ENCODE measurements around the gene PLXDC2.
"Not testable (repeated sequence)": the region's sequence is repeated elsewhere in the genome, so short reads cannot be mapped to it uniquely, and the experiment has no call there.

The PLXDC2 gene

DNA sequence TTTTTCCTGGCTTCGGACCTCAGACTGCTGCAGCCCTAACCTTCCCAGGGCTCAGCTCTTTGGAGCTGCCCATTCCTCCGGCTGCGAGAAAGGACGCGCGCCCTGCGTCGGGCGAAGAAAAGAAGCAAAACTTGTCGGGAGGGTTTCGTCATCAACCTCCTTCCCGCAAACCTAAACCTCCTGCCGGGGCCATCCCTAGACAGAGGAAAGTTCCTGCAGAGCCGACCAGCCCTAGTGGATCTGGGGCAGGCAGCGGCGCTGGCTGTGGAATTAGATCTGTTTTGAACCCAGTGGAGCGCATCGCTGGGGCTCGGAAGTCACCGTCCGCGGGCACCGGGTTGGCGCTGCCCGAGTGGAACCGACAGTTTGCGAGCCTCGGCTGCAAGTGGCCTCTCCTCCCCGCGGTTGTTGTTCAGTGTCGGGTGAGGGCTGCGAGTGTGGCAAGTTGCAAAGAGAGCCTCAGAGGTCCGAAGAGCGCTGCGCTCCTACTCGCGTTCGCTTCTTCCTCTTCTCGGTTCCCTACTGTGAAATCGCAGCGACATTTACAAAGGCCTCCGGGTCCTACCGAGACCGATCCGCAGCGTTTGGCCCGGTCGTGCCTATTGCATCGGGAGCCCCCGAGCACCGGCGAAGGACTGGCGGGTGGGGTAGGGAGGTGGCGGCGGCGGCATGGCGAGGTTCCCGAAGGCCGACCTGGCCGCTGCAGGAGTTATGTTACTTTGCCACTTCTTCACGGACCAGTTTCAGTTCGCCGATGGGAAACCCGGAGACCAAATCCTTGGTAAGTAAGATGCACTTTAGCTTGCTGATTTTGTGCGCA, at the start of gene PLXDC2:
PLXDC2 (plus strand) TSS at position 22 of the 820 bp plus-strand sequence.
- DNase-seq (ENCODE audit: low spot score): no peak

DNA sequence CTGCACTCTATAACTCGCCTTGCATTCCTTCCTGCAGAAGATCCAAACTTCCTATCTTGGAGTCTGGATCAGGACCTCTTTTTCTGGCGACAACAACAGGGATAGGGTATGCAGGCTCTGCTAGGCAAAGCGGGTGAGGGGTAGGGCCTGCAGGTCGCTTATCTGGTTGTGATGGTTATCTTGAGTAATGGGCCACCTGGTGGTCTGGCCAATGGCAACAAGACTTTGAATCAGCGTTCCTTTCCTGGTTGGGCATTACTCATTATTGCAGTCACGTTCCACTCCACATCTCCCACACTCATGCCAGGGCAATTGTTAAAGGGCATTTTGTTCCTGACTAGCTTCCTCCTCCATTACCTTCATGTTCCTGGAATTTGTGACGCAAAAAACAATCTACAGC, 48.4 kb upstream of the PLXDC2 start:
- no peak for DNase-seq (ENCODE audit: low spot score)

DNA sequence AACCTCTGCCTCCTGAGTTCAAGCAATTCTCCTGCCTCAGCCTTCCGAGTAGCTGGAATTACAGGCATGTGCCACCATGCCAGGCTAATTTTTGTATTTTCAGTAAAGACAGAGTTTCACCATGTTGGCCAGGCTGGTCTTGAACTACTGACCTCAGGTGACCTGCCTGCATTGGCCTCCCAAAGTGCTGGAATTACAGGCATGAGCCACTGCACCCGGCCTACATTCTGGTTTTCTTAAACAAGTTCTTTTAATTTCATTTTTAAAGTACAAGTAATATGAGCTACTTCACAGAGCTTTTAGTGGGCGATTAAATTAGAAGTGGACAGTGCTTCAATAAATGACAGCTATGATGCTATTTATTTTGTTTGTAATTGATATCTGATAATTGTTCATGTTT, 46.4 kb upstream of the PLXDC2 start:
- DNase-seq (ENCODE audit: low spot score): not testable (repeated sequence)

DNA sequence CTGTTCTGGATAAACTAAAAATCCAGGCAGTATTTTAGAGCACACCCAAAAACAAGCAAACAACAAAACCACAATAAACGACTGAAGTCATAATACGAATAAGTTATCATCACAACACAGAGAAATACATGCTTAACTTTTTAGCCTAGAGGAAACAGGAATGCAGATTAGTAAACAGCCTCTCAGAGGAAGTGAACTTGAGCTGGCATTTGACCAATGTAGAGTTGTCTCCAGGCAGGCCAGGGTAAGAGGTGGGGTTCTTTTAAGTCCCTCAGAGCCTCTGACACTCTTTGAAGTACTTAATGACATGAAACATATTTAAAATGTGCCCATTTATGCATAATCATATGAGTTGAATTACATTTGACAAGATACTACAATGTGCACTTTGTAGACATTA, 43.3 kb upstream of the PLXDC2 start:
- DNase-seq (ENCODE audit: low spot score): no peak

DNA sequence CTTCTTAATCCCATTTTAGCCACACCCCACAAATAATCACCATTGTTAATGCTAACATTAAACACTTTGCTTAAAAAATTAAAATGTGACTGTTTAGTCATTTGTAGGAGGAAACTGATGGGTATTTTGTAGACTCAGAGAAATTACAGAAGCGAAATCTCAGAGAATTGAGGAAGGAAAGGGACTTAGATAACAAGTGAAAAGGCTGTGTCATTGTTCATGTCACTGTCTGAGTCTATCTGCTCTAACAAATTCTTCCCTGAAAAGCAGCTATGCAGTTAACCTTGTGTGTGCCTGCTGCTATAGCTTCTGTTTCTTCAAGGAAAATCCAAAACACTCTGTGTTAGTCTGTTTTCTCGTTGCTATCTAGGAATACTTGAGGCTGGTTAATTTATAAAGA, 40.9 kb upstream of the PLXDC2 start:
- DNase-seq (ENCODE audit: low spot score): no peak

DNA sequence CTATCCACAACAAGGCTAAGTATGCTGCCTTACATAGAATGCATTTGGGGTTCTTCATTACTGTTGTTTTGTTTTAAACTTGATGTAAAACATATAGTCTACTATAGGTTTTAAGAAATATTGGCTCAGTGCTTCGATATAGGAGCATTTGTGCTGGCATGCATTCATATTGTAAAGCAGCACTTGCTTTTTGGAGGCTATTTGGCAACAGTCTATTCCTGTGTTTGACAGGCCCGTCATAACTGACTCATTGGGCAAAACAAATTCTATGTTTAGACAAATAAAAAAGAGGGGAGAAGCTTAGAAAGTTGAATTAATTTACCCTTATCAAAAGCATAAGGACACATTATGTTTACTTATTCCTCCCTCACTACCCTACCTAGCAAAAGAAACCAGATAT, 38.4 kb upstream of the PLXDC2 start:
- DNase-seq (ENCODE audit: low spot score): no peak

DNA sequence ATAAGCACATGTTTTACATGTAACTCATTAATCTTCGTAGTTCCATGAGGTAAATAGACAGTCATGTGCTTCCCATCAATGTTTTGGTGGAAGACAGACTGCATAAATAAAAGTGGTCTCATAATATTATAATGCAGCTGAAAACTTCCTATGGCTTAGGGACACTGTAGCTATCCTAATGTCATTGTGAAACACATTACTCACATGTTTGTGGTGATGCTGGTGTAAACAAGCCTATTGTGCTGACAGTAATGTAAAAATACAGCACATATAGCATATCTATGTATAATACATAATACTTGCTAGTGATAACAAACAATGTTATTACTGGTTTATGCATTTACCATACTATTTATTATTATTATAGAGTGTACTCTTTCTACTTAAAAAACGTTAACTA, 37.2 kb upstream of the PLXDC2 start:
- DNase-seq (ENCODE audit: low spot score): no peak

DNA sequence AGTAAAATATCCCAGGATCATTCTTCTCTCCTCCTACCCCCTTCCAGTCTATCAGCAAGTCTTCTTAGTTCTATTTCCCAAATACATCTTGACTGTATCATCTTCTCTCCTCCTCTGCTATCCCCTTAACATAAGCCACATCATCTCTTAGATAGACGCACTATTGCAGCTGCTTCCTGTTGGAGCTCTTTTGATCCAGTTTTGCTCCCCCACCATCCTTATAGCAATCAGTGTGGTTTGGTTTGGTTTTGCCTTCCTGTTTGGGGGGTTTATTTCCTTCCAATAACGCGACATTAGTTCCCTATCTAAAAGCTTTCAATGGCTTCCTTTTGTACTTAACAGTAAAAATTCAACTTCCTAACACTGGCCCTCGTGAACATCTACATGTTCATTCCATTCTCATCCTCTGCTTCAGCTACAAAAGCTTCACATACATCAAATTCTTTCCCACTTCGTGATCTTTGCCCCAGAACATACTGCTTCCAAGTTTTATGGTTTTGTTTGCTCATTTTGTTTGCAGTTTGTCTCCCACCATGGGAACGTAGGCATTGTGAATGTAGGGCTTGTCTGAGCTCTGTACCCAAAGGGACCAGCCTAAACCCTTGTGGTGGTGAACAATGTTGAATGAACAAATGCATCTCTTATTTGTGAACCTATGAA, 33.7 kb upstream of the PLXDC2 start:
- no peak for DNase-seq (ENCODE audit: low spot score)

DNA sequence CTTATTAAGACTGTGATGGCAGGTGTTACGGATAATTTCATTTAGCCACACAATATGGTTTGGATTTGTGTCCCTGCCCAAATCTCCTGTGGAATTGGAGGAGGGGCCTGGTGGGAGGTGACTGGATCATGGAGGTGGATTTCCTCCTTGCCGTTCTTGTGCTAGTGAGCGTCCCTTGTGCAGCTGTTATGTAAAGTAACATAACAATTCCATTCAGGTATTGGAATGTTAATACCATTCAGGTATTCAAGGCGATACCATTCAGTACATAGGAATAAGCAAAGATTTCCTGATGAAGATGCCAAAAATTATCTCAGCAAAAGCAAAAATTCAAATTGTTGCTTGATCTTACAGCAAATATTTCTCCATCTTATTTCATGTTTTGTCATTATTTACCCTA, 32.5 kb upstream of the PLXDC2 start:
- no peak for DNase-seq (ENCODE audit: low spot score)

DNA sequence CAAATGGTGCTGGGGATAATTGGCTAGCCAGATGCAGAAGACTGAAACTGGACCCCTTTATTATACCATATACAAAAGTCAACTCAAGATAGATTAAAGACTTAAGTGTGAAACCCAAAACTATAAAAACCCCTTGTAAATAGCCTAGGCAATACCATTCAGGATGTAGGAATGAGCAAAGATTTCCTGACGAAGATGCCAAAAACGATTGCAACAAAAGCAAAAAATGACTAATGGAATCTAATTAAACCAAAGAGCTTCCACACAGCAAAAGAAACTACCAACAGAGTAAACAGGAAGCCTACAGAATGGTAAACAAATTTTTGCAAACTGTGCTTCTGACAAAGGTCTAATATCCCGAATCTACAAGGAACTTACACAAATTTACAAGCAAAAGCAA, 30.9 kb upstream of the PLXDC2 start:
- DNase-seq (ENCODE audit: low spot score): no peak

DNA sequence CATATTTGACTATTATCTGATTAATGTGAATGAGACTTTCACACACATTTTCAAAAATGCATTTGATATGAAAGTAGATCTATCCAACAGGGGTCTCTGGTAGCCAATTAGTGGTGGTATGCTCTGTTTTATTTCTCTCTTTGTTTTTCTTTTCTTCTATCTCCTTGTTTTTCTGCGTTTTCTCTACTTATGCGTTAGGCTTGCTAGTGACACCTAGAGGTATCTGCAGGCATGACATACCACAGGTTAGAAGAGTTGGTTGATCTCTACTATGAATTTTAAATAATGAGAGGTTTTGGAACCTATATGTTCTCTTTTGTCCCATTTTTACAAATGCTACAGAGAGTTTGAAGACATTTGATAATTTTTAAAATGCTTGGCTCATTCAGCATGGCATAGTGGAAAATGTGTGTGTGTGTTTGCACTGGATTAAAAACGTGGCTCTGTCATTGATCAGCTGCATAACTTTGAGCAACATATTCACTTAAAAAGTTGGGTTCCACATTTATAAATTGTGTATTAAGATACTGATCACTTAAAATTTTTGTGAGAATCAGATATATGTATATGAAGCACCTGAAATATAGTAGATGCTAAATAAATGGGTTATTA, 28.1 kb upstream of the PLXDC2 start:
- peak; percentile 30 for DNase-seq (ENCODE audit: low spot score)

DNA sequence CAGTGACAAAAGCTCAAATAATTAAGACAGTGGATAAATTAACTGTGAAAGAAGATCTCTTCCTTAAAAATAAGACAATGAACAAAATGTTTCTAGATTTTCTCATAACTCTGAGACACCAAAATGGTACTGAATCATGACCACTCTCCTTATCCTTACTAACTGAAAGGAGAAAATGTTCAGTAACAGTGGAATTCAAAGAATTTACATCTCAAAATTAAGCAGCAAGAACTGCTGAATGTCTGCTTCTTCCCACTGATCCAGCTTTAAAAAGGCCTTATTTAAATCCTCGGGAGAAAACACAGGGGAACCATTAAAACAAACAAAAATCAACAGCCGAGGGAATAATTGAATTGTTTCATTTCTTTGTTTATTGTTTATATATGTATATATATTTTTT, 27.3 kb upstream of the PLXDC2 start:
- no peak for DNase-seq (ENCODE audit: low spot score)

DNA sequence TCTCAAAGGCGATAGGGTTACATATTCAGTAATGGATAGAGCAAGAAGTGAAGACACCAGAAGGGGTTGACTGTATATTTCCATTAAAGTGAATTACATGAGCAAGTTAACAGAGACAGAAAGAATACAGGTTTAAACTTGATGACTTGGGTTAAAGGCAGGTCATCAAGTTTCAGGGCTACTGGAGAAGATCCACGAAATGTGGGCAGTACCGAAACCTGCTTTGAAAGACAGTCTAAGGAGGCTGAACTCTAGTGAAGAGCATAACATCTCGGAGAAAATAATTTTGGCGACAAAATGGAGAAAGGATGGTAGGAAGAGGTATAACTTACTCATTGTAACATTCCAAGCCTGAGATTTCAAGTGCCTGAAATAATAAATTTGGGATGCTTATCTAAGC, 26.6 kb upstream of the PLXDC2 start:
- DNase-seq (ENCODE audit: low spot score): no peak

DNA sequence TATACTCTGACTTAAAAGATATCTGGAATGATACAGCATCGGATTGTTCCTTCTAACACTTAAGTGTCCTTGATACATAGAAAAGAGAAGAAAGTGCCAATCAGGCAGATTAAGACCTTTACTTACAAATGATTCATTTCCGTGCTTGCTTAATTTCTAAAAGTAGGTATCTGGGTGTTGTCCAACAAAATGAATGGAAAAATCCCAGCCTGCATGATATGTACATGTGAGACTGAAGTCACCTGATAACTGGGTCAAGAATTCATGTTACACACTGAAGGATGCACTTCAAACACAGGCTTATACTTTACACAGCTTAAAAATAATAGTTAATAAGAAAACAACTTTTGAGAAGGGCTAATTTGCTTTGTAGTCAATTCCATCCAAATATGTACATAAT, 25.2 kb upstream of the PLXDC2 start:
- DNase-seq (ENCODE audit: low spot score): no peak

DNA sequence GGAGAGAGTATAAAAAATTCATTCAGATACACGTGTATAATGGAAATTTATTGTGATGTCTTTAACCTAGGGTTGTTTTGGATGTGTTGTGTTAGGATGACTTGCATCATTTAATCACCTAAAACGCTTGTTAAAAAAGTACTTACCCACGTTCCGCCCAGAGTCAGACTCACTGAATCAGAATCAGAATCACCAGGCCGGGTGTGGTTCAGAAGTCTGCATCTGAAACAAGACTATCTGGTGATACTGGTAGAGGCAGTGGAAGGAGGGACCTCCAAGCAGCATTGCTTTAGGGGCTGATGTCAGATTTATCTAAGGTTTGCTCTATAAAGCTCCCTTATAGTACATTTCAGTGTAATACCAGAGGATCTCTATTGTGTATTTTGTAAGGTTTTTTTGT, 20.5 kb upstream of the PLXDC2 start:
- DNase-seq (ENCODE audit: low spot score): no peak

DNA sequence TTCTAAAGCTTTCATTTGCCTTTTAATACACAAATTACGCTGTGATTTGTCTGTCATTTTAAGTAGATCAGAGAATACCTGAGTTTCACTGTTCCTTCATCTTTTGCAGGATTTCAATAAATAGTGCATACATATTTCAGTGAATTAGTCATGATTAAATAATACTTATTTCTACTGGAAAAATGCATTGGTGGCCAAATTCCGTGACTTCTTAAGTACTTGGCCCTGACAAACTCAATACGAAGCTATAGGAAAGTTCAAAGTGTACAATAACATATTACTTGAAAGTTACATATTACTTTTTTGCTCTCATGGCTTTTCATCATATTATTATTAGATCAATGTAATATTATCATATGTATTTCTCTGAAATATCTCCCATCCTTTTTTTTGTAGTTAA, 16.1 kb upstream of the PLXDC2 start:
- no peak for DNase-seq (ENCODE audit: low spot score)

DNA sequence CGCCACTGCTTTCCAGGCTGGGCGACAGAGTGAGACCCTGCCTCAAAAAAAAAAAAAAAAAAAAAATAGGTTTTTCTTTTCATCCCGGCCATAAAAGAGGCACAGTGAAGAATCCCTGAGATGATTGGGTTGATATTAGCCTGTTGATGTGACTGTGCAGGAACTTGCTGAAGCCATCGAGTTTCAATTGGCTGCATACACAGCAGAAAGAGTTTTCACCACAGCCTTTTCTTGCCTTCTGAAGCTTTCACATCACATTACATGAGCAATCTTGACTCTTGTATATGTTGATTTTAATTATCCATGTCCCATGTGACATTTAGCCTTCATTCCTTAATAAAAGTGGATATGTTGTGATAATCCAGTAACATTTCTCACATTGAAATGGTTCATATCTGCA, 14.9 kb upstream of the PLXDC2 start:
- DNase-seq (ENCODE audit: low spot score): no peak

DNA sequence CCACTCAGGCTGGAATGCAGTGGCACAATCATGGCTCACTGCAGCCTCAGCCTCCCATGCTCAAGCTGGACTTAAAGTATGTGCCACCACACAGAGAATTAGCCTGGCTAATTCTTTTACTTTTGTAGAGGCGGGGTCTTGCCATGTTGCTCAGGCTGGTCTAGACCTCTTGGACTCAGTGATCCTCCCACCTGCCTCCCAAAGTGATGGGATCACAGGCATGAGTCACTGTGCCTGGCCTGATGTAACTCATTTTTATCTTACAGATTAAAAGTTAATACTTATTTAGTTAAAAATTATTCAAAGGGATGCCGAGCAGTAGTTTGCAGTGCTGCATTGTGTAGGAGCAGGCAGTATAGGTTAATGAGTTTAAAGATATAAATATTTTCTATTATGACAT, 12.6 kb upstream of the PLXDC2 start:
- DNase-seq (ENCODE audit: low spot score): no peak

DNA sequence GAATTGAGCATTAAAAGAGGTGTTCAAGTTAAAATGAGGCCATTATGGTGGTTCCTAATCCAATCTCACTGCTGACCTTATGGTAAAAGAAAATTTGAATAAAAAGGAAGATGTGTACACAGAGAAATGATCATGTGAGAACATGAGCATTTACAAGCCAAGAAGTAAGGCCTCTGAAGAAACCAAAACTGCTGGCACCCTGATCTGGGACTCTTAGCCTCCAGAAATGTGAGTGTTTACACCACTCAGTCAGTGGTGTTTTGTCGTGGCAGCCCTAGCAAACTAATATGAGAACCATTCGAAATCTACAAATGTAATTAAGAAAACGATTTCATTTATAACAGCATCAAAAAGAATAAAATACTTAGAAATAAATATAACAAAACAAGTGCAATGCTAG, 6.8 kb upstream of the PLXDC2 start:
- no peak for DNase-seq (ENCODE audit: low spot score)

DNA sequence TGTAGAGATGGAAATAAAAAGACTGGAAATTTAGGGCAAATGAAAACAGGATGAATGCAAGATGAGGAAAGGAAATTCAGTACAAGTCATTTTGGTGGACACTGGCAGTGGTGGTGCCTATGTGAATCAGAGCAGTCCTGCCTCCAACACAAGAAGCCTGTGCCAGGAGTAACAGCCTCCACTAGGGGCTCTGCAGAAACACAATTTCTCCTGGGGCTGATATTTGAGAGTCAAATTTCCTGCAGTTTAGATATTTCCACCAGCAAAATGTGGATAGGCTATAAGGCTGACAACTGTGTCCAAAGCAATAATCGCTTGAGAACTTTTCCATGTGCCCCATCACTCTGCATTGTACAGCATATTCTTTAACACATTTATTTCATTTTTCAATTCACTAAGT, 4.7 kb upstream of the PLXDC2 start:
- DNase-seq (ENCODE audit: low spot score): no peak

DNA sequence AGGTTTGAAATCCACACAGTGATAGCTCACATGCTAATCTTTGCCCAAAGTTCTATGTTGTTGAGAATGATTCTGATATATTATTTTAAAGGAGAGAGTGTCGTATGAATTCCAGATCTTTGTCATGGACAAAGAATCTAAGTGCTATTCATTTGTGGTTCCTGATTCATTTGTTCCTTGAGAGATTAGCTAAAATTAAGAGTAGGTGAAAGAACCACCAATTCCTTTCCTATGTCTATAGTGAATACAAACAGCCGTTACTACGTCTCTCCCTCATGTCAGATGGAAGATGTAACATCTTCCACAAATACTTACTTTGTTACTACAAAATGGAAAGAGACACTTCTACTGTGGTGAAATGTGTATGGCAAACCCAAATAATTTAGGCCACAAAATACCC, 3.3 kb upstream of the PLXDC2 start:
- no peak for DNase-seq (ENCODE audit: low spot score)

DNA sequence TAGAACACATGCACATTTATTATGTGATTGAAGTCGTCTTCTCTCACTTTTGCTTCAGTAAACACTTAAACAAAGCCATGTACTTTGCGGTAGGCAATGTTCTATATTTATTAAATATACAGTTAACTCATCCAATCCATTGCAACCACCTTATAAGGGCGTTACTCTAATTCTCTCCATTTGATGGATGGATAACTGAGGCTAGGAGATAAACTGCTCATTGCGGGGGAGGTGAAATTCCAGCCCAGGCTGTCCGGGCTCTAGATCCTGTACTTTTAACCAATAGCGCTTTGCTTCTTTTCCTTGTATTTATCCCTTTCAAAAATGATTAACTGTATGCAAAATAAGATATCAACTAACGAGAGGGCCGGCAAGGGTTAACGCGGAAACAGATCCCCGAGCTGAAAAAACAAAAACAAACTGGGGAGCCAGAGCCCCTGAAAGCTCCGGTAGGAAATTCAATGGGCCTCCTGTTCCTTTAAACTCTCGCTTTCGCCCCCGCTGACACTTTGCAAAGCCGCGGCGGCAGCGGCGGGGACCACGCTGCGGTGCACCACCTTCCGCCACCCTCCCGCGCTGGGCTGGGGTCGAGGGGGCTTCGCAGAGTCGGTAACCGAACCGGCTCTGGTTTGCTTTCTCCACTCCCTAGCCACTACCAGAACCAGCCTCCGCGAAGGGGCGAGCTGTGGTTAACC, 1.0 kb upstream of the PLXDC2 start:
- no peak for DNase-seq (ENCODE audit: low spot score)
